ENCODE data around the gene SLC9B1. TPM values are rescaled to one million over a fixed set of nuclear protein-coding genes. Genes with fewer than 3 reads are reported as not detected.

The SLC9B1 gene
- total RNA-seq, 1 experiment from 2014 or later, result 0.62 TPM

GRCh38 chr4:102858828-102859464 lies 160.6 kb downstream of the SLC9B1 start:
- ChIA-PET POLR2A (ENCODE audit: low non-redundant PET) (no interaction called here), CTCF (no interaction called here)
- no peaks in the 10 kb centered on the region for H3K36me3 ChIP-seq (ENCODE audit: insufficient read depth, low read length, poor library complexity, severe bottlenecking)
- no peak for DNase-seq (ENCODE audit: low spot score)
- TF ChIP-seq EZH2 (IDR thresholded peaks at IDR 0.05; ENCODE audit: borderline replicate concordance, low read depth, low read length, poor library complexity, severe bottlenecking), result no peak
- TF ChIP-seq CTCF (conservative IDR thresholded peaks at IDR 0.05; ENCODE audit: low read depth, low read length), result no peak
- H3K4me3 ChIP-seq (ENCODE audit: low read depth, low read length, poor library complexity, severe bottlenecking), result no peak overlapping the region
- H3K27me3 ChIP-seq (replicated peaks; ENCODE audit: insufficient read depth, low read depth, low read length, poor library complexity), result no peaks in the 10 kb centered on the region
- no peaks in the 10 kb centered on the region for H3K9me3 ChIP-seq (ENCODE audit: low read depth, low read length, poor library complexity, severe bottlenecking)
- no TSS peak for BruUV-seq (replicated peaks)
- H3K4me1 ChIP-seq (ENCODE audit: insufficient read depth, low read length, poor library complexity, severe bottlenecking), result no peaks in the 10 kb centered on the region
- intact Hi-C loops (cut with micrococcal nuclease; ENCODE audit: unreplicated experiment), result no loop called here
- H3K27ac ChIP-seq (ENCODE audit: low read depth, low read length, poor library complexity, severe bottlenecking), result no peak overlapping the region

Other genes with a start within 250 kb of the SLC9B1 start
- gene UBE2D3, start 192.2 kb downstream of the SLC9B1 start, total RNA-seq (2021), result 354 and 378 TPM in 2 replicates
- 40.2 and 49.3 TPM in 2 replicates for gene CISD2, start 150.7 kb downstream of the SLC9B1 start, total RNA-seq (2021)
- 25.3 and 28.0 TPM in 2 replicates for gene SLC9B2, start 57.1 kb upstream of the SLC9B1 start, total RNA-seq (2021)
- 28.3 and 33.1 TPM in 2 replicates for gene BDH2, start 80.1 kb upstream of the SLC9B1 start, total RNA-seq (2021)
- 80.3 and 81.0 TPM in 2 replicates for gene CENPE, start 178.6 kb upstream of the SLC9B1 start, total RNA-seq (2021)

Data from A673 (cell line).